ENCODE data around the gene MAMDC2. TPM values are rescaled to one million over a fixed set of nuclear protein-coding genes. Genes with fewer than 3 reads are reported as not detected.
A peak's percentile ranks its signal among the peaks of the same experiment; 100 is the strongest.

MAMDC2 gene
- total RNA-seq, 1 donor = 0.45 TPM

DNA sequence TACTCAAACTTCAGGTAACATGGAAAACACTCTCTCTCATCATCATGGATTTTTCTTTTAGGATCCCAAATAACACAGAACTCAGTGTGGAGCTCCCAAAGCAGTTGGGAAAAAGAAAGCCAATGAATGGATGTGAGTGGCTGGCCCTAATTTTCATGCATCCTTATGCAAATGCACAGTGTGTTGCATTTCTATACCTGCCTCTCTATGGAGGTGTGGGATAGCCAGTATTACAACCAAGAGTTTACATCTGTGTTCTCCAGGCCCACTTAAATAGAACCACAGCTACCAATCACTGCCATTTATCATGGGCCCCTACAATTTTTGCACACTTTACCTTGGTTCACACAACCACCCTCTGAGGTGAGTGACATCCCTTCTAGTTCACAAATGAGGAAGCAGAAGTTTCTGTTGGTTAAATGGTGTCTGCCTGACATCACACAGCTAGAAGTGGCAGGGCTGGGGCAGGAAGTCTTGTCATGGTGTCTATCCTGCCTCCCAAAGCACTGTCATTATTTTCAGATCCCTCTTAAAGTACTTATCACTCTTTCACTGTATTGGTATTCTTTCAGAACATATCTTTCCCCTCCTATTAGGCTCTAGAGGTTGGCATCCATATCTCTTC lies 17.3 kb downstream of the MAMDC2 start:
- TF ChIP-seq, protein P1, sequence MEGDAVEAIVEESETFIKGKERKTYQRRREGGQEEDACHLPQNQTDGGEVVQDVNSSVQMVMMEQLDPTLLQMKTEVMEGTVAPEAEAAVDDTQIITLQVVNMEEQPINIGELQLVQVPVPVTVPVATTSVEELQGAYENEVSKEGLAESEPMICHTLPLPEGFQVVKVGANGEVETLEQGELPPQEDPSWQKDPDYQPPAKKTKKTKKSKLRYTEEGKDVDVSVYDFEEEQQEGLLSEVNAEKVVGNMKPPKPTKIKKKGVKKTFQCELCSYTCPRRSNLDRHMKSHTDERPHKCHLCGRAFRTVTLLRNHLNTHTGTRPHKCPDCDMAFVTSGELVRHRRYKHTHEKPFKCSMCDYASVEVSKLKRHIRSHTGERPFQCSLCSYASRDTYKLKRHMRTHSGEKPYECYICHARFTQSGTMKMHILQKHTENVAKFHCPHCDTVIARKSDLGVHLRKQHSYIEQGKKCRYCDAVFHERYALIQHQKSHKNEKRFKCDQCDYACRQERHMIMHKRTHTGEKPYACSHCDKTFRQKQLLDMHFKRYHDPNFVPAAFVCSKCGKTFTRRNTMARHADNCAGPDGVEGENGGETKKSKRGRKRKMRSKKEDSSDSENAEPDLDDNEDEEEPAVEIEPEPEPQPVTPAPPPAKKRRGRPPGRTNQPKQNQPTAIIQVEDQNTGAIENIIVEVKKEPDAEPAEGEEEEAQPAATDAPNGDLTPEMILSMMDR (IDR thresholded peaks at IDR 0.05; ENCODE audit: insufficient read depth, low read length) = no peak
- no peak overlapping the region for H3K4me3 ChIP-seq (ENCODE audit: low read depth, low read length)
- no peak for DNase-seq (ENCODE audit: low read depth)

DNA sequence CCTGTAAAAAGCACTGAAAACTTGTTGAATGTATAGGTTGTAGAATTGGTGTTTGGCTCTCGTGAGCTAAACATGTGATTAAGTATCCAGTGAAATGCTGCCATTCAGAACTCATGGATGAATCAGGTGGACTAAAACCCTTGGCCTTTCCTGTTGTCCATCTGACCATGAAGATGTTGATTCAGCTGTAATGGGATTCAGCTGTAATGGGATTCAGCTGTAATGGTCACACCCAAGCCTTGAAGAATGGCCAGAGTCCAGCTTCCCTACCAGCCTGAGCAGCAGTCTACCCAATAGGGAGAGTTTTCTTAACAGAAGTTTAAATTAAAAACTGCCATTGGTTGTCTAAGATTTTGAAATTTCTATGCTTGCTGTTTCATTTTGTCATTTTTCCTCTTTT lies 18.1 kb downstream of the MAMDC2 start:
- DNase-seq (ENCODE audit: low read depth) = peak; percentile 27
- TF ChIP-seq, protein P1 (IDR thresholded peaks at IDR 0.05; ENCODE audit: insufficient read depth, low read length) = no peak
- no peak overlapping the region for H3K4me3 ChIP-seq (ENCODE audit: low read depth, low read length)

DNA sequence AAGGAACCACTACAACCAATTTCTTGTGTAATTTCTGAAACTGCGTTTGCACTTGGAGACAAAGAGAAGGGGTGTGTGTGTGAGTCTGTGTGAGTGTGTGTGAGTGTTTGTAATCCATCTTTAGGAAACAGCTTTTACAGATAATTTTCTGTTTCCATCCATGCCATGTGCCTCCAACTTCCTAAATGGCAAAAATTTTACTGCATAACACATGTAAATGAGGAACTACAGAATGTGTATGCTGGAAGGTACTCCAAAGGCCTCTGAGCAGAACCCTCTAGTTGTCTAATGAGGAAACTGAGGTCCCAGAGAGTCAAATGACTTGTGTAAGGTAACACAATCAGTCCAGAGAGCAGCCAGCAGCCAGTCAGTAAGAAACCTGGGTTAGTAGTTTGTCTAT lies 20.8 kb downstream of the MAMDC2 start:
- DNase-seq (ENCODE audit: low read depth) = no peak
- no peak overlapping the region for H3K4me3 ChIP-seq (ENCODE audit: low read depth, low read length)
- TF ChIP-seq, protein P1 (IDR thresholded peaks at IDR 0.05; ENCODE audit: insufficient read depth, low read length) = no peak

DNA sequence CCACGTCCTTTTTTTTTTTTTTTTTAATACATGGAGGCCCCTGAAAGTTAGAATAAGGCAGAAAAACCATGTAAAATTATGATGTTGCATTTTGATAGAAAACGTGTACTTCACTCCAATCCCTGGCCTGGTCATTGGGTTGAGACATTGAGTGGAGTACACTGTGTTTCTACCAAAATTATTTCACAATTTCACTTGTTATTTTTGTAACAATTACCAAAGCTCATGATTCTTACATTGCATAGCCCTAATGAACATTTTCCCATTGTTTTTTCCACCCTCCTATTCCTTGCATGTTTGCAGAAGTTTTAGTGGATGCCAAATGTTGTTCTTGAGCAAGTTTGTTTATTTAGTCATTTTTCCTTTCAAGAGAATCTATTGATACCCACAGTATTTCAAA lies 21.9 kb downstream of the MAMDC2 start:
- TF ChIP-seq, protein P1 (IDR thresholded peaks at IDR 0.05; ENCODE audit: insufficient read depth, low read length) = no peak
- DNase-seq (ENCODE audit: low read depth) = no peak
- no peak overlapping the region for H3K4me3 ChIP-seq (ENCODE audit: low read depth, low read length)

DNA sequence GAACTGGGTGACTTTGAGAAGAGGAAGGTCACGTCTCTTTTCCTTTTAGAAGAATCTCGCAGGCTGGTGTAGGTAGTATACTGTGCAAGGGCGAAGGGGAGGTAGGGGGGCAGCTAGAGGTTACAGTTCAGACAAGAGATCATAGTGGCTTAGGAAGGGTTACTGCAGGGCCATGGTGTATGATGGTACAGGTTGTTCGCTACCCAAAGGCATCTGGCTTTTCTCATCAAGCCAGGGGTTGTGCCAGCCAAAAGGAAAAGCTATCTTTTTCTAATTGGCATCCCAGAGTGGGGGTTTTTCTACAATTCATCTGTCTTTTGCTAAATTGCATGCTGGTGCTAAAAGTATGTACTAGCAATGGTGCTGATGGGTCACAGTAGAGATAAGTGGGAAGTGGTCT lies 22.8 kb downstream of the MAMDC2 start:
- TF ChIP-seq, protein P1 (IDR thresholded peaks at IDR 0.05; ENCODE audit: insufficient read depth, low read length) = no peak
- DNase-seq (ENCODE audit: low read depth) = no peak
- H3K4me3 ChIP-seq (ENCODE audit: low read depth, low read length) = no peak overlapping the region

DNA sequence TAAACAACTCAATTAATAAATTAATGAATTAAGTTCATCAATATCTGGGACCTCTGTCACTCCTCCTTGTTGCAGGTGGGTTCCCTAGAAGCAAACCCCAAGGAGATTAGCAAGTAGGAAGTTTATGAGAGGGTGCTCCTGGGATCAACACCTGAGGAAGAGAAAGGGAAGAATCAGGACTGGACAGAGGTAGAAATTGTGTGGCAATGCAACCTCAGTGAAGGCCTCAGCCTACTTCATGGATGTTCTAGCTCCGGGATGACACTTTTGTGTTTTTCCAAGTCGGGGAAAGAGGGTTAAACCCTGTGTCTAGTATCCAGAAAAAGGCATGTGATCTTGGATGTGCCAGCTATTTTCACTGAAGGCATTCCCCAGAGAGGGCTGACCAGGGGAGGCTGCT lies 23.2 kb downstream of the MAMDC2 start:
- TF ChIP-seq, protein P1 (IDR thresholded peaks at IDR 0.05; ENCODE audit: insufficient read depth, low read length) = no peak

DNA sequence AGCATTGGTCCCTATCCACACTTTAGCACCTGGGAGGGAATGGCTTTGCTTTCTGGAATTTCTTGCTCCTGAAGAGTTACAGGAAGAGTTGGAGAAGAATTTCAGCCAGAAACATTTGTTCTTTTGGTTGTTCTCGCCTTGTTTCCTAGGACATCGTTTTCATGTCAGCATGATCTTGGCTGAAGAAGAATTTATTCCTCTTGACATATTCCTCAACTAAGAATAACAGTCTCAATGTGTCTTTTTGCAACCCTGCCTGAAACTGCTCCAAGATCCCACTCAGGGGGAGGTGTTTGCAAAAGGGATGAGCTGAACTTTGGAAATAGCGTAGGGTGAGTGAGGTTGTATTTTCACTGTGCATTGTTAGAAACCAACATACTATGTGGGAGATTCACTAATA lies 26.1 kb downstream of the MAMDC2 start:
- no peak for DNase-seq (ENCODE audit: low read depth)
- H3K4me3 ChIP-seq (ENCODE audit: low read depth, low read length) = no peak overlapping the region
- TF ChIP-seq, protein P1 (IDR thresholded peaks at IDR 0.05; ENCODE audit: insufficient read depth, low read length) = no peak

More for the DNA sequence above, 23.2 kb downstream of the MAMDC2 start:
- DNase-seq (ENCODE audit: low read depth) = no peak
- no peak overlapping the region for H3K4me3 ChIP-seq (ENCODE audit: low read depth, low read length)

Data from fibroblast of the aortic adventitia (primary cell).